ENCODE data around the gene UBE2E2. TPM values are rescaled to one million over a fixed set of nuclear protein-coding genes. Genes with fewer than 3 reads are reported as not detected.

The UBE2E2 gene
- total and polyA plus RNA-seq, 12 donors = 19.5 to 63.8 (median 52.2) TPM

GRCh38 chr3:23450806-23451205, 247.7 kb downstream of the UBE2E2 start:
- DNase-seq (no peak), ATAC-seq (no peak)
- 95 to 99% methylated on average over 2 of the region's 2 CpGs for whole genome bisulfite sequencing, 2 donors
- no peaks in the 10 kb centered on the region for H3K9me3 ChIP-seq
- TF ChIP-seq CTCF (IDR thresholded peaks at IDR 0.05) = no peak
- intact Hi-C loops (cut with DNase I) = no loop called here
- no peaks in the 10 kb centered on the region for H3K36me3 ChIP-seq
- H3K27ac ChIP-seq = no peak overlapping the region
- H3K4me3 ChIP-seq = no peak overlapping the region
- H3K4me1 ChIP-seq = peaks cover 0 to 46% (median 25%) of the 10 kb centered on the region in 9 donors
- no peaks in the 10 kb centered on the region for H3K27me3 ChIP-seq

GRCh38 chr3:23452408-23452807, 249.3 kb downstream of the UBE2E2 start:
- H3K9me3 ChIP-seq = peaks cover 0 to 9% (median 0%) of the 10 kb centered on the region in 11 donors
- H3K36me3 ChIP-seq = no peaks in the 10 kb centered on the region
- WGBS, 2 donors = 96% methylated on average over 1 of the region's 1 CpG
- no peak for TF ChIP-seq CTCF (IDR thresholded peaks at IDR 0.05)
- intact Hi-C loops (cut with DNase I) = no loop called here
- H3K27ac ChIP-seq = no peak overlapping the region
- H3K4me3 ChIP-seq = no peak overlapping the region
- DNase-seq (no peak), ATAC-seq (no peak)
- H3K4me1 ChIP-seq = peaks cover 0 to 32% (median 19%) of the 10 kb centered on the region in 9 donors
- no peaks in the 10 kb centered on the region for H3K27me3 ChIP-seq

- Histone ChIP-seq H3K9me3 (peaks cover 0 to 9% (median 0%) of the 10 kb centered on the region in 11 donors), H3K4me3 (no peak overlapping the region), H3K4me1 (peaks cover 0 to 24% (median 14%) of the 10 kb centered on the region in 9 donors), H3K36me3 (no peaks in the 10 kb centered on the region), H3K27ac (no peak overlapping the region), H3K27me3 (no peaks in the 10 kb centered on the region)
- ATAC-seq = peak in 2 of 8 donors; percentile 35 to 56
- DNase-seq = no peak
- intact Hi-C loops (cut with DNase I) = no loop called here
- TF ChIP-seq CTCF (IDR thresholded peaks at IDR 0.05) = no peak
- WGBS, 2 donors = 58 to 68% methylated on average over 3 of the region's 3 CpGs
Measured at GRCh38 chr3:23455084-23455483, 252.0 kb downstream of the UBE2E2 start.

DNA sequence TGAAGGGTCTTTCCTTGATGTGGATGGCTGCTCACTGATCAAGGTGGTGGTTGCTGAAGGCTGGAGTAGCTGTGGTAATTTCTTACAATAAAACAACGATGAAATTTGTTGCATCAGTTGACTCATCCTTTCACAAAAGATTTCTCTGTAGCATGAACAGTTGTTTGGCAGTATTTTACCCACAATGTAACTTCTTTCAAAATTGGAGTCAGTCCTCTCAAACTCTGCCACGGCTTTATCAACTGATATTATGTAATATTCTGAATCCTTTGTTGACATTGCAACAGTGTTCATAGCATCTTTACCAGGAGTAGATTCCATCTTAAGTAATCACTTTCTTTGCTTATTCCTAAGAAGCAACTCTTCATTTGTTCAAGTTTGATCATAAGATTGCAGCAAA, 252.6 kb downstream of the UBE2E2 start:
- 69 to 72% methylated on average over 2 of the region's 2 CpGs for WGBS, 2 donors
- no peaks in the 10 kb centered on the region for H3K27me3 ChIP-seq
- no peak overlapping the region for H3K4me3 ChIP-seq
- no peak overlapping the region for H3K27ac ChIP-seq
- H3K9me3 ChIP-seq = peaks cover 0 to 9% (median 0%) of the 10 kb centered on the region in 11 donors
- DNase-seq (no peak), ATAC-seq (peak in 1 of 8 donors; percentile 36)
- peaks cover 0 to 25% (median 14%) of the 10 kb centered on the region in 9 donors for H3K4me1 ChIP-seq
- no peaks in the 10 kb centered on the region for H3K36me3 ChIP-seq
- no peak for TF ChIP-seq CTCF (IDR thresholded peaks at IDR 0.05)
- intact Hi-C loops (cut with DNase I) = no loop called here
